ENCODE data around the gene CAMK2B. TPM values are rescaled to one million over a fixed set of nuclear protein-coding genes. Genes with fewer than 3 reads are reported as not detected.

The CAMK2B gene
- total RNA-seq = 0.44 and 0.68 TPM in 2 replicates

DNA sequence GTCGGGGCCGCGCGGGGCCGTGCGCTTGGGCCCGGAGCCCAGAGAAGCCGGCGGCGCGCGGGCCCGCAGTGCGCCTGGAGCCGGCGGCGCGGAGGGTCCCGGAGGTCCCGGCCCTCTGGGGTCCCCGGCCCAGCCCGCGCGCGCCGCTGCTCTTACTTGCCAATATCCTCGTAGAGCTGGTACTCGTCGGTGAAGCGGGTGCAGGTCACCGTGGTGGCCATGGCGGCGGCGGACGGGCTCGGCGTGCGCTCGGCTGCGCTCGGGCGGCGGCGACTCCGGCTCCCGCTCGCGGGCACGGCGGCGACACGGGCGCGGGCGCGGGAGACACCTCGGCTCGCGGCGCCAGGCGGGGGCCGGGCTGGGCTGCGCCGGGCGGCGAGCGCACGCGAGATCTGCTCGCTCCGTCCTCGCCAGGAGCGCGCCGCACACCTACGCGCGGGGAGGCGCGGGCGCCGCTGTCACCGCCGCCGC is at the start of gene CAMK2B:
Gene CAMK2B, minus strand, starts transcription at position 394 of the 471 bp plus-strand sequence. Its CDS starts 173 bp downstream, at position 221.

DNA sequence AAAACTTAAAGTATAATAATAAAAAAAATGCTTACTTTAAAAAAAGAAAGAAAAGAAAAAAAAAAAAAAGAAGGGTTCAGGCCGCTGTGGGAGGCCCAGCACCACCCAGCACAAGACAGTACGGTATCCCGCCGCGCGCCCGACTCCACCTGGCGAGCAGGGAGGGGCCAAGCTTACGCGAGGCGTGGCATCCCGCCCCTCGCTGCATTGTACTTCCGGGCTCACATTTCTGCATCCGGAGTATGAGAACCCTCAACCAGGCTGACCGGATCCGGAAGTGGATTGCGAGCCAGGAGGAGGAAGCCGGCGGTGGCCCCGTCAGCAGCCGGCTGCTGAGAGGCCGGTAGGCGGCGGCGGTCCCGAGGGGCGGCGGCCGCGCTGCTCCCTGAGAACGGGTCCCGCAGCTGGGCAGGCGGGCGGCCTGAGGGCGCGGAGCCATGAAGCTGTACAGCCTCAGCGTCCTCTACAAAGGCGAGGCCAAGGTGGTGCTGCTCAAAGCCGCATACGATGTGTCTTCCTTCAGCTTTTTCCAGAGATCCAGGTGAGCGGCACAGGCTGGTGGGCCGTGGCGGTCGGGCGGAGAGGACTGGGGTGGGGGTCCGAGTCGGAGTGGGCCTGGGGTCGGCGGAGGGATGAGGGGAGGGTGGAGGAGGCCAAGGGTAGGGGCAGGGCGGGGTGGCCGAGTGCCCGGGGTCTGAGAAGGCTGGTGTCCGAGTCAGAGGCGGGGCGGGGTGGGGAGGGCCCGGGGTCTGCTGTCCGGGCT is 124.5 kb downstream of the CAMK2B start, which contains the start of gene YKT6:
Gene YKT6, plus strand, starts transcription at position 280 of the 763 bp plus-strand sequence. Its CDS starts 158 bp downstream, at position 438.

DNA sequence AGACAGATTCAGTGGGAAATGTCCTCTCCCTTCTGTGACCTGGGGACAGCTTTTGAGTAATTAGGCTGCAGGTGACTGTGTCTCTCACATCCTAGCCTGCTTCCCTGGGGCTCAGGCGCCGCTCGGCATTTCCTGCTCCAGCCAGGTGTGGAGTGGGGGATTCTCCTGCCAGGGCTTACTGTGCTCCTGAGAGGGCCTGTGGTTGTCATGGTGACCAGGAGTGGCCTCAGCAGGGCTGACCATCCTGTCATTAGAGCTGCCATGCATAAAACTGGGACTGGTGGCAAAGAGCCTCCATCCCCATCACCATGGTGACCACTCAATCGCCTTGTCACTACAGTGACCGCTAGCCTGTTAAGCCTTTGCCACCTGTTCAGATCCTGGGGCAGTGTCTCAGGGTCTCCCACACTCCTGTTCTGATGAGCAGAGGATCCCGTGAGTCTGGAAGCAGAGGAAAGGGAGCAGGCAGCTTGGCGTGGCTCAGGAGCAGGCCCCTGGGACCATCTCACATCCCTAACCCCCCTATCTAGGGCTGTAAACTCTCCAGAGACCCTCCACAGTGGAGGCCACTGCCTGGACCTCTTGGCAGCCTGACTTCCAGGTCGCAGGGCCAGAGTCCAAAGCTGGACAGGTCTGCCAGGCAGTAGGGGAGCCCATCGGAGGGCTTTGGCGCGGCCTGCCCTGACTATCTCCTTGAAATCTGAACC is 136.0 kb downstream of the CAMK2B start, which contains the start of gene GCK:
Gene GCK, minus strand, starts transcription at position 154 of the 707 bp plus-strand sequence. CDS start 486 bp downstream, outside the sequence.

Other genes starting within 250 kb of the CAMK2B start
- gene POLM, start 243.1 kb downstream of the CAMK2B start, total RNA-seq = 19.3 and 27.1 TPM in 2 replicates
- gene AEBP1, start 221.2 kb downstream of the CAMK2B start, total RNA-seq = 165 and 178 TPM in 2 replicates
- 55.4 and 58.2 TPM in 2 replicates for gene POLD2, start 202.0 kb downstream of the CAMK2B start, total RNA-seq
- not detected in 2 replicates for gene MYL7, start 184.3 kb downstream of the CAMK2B start, total RNA-seq
- gene GCK, start 136.2 kb downstream of the CAMK2B start, total RNA-seq = 0.20 and 0.69 TPM in 2 replicates
- 58.7 and 63.3 TPM in 2 replicates for gene YKT6, start 124.6 kb downstream of the CAMK2B start, total RNA-seq
- gene NUDCD3, start 165.1 kb upstream of the CAMK2B start, total RNA-seq = 39.7 and 41.3 TPM in 2 replicates
- not detected in 2 replicates for gene NPC1L1, start 215.7 kb upstream of the CAMK2B start, total RNA-seq
- gene DDX56, start 248.3 kb upstream of the CAMK2B start, total RNA-seq = 29.8 and 36.3 TPM in 2 replicates

Measured in cardiac ventricle fibroblast (primary cell).